Measurements from ENCODE around the gene SH3GL2.

DNA sequence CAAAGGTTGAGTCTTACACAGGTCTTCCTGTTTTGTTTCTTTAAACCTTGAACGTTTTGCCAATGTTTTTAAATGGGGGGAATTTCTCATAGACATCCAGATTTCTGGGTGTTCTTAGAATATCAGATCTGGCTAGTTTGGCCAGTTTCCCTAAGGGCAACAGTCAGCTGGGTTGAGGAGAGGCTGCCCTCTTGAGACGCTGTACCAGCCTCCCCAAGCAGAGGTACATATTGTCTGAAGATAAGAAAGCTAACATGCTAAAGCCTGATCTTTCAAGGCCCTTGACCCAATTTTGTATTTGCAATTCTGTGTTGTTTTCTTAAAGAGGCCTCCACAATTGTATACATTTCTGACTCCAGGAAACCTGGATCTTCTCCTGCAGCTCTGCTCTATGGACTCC is 21.9 kb upstream of the SH3GL2 start:
- TF ChIP-seq, protein P1, sequence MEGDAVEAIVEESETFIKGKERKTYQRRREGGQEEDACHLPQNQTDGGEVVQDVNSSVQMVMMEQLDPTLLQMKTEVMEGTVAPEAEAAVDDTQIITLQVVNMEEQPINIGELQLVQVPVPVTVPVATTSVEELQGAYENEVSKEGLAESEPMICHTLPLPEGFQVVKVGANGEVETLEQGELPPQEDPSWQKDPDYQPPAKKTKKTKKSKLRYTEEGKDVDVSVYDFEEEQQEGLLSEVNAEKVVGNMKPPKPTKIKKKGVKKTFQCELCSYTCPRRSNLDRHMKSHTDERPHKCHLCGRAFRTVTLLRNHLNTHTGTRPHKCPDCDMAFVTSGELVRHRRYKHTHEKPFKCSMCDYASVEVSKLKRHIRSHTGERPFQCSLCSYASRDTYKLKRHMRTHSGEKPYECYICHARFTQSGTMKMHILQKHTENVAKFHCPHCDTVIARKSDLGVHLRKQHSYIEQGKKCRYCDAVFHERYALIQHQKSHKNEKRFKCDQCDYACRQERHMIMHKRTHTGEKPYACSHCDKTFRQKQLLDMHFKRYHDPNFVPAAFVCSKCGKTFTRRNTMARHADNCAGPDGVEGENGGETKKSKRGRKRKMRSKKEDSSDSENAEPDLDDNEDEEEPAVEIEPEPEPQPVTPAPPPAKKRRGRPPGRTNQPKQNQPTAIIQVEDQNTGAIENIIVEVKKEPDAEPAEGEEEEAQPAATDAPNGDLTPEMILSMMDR (IDR thresholded peaks at IDR 0.05) = no peak
- no peak for TF ChIP-seq EZH2 (IDR thresholded peaks at IDR 0.05; ENCODE audit: borderline replicate concordance, insufficient read depth, low read depth, low read length, poor library complexity, severe bottlenecking)
